H1 (cell line): ENCODE data around the gene MICOS13.

Experiments
- ATF3 ChIP-seq: IDR thresholded peaks from 2 replicates; pipeline ENCODE4 v1.6.1; 2011; ENCODE audit warnings: low read depth, mild to moderate bottlenecking, low read length; ENCODE audit not compliant: insufficient read depth
- CTCF ChIP-seq, 3 experiments: IDR thresholded peaks; 1 replicate in 2 of 3; 2 replicates in 1 of 3; pipeline versions ENCODE4 v1.5.1 to v1.6.1; 2011; ENCODE audit warnings: low read length in 3 of 3, mild to moderate bottlenecking in 3 of 3, inconsistent platforms in 2 of 3, low read depth in 1 of 3, moderate library complexity in 1 of 3; ENCODE audit not compliant: insufficient read depth in 1 of 3; ENCODE audit errors: control extremely low read depth in 1 of 3
- FOSL1 ChIP-seq: IDR thresholded peaks from 2 replicates; pipeline ENCODE4 v1.6.1; 2011; ENCODE audit warnings: mild to moderate bottlenecking, low read depth, low read length, moderate library complexity; ENCODE audit not compliant: insufficient read depth
- GABPA ChIP-seq: IDR thresholded peaks from 2 replicates; pipeline ENCODE4 v1.6.1; 2011; ENCODE audit warnings: mild to moderate bottlenecking, low read length, moderate library complexity, borderline replicate concordance; ENCODE audit not compliant: insufficient read depth
- MAX ChIP-seq: IDR thresholded peaks from 2 replicates; pipeline ENCODE4 v1.6.1; 2012; ENCODE audit warnings: inconsistent platforms
- POLR2A ChIP-seq, 2 experiments: IDR thresholded peaks; 1 replicate in 1 of 2; 2 replicates in 1 of 2; pipeline ENCODE4 v1.6.1; 2011; ENCODE audit warnings: low read depth in 2 of 2, low read length in 2 of 2, mild to moderate bottlenecking in 2 of 2; ENCODE audit errors: control extremely low read depth in 1 of 2
- RAD21 ChIP-seq, 2 experiments: IDR thresholded peaks in 1 of 2; conservative IDR thresholded peaks in 1 of 2; 2 replicates each; pipeline ENCODE4 v1.6.1; 2011; ENCODE audit warnings: low read depth in 2 of 2, low read length in 2 of 2, improper control_type of control experiment in 1 of 2, inconsistent platforms in 1 of 2, mild to moderate bottlenecking in 1 of 2, moderate library complexity in 1 of 2
- RXRA ChIP-seq: IDR thresholded peaks from 2 replicates; pipeline ENCODE4 v1.6.1; 2011; ENCODE audit warnings: low read depth, mild to moderate bottlenecking, low read length, moderate library complexity; ENCODE audit not compliant: insufficient read depth
- TEAD4 ChIP-seq: IDR thresholded peaks from 2 replicates; pipeline ENCODE4 v1.6.1; 2012; ENCODE audit warnings: low read depth, low read length, inconsistent platforms, mixed read lengths

GRCh38 chr19:5711025-5711424, 30.7 kb upstream of the MICOS13 start:
- TF ChIP-seq POLR2A (IDR thresholded peaks at IDR 0.05; ENCODE audit: control extremely low read depth in 1 of 2, low read depth in 2 of 2, low read length in 2 of 2) (no peak), ATF3 (no peak), CTCF (IDR thresholded peaks at IDR 0.05; ENCODE audit: control extremely low read depth in 1 of 3, insufficient read depth in 1 of 3, low read depth in 1 of 3, low read length in 3 of 3) (no peak), MAX (no peak), RXRA (no peak), FOSL1 (no peak), TEAD4 (no peak), RAD21 (IDR thresholded peaks at IDR 0.05 in 1 of 2, conservative IDR thresholded peaks at IDR 0.05 in 1 of 2; ENCODE audit: low read depth in 2 of 2, low read length in 2 of 2) (no peak), GABPA (no peak)
